ENCODE results near the gene TNIK.

DNA sequence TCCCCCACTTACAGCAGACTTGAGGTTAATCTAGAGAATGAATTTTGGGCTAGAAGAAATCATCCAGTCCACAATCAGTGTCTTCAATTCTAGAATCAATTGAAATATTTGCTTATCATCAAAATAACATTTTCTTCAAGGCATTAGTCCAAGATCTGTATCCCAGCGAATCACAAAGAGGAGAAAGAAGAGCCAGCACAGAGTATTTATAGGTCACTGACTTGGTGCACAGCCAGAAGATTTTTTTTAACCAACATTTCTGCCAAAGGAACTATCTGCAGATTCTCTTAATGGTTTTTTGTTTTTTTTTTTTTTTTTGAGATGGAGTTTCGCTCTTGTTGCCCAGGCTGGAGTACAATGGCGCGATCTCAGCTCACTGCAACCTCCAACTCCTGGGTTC lies 178.2 kb downstream of the TNIK start:
- TF ChIP-seq, protein P1, sequence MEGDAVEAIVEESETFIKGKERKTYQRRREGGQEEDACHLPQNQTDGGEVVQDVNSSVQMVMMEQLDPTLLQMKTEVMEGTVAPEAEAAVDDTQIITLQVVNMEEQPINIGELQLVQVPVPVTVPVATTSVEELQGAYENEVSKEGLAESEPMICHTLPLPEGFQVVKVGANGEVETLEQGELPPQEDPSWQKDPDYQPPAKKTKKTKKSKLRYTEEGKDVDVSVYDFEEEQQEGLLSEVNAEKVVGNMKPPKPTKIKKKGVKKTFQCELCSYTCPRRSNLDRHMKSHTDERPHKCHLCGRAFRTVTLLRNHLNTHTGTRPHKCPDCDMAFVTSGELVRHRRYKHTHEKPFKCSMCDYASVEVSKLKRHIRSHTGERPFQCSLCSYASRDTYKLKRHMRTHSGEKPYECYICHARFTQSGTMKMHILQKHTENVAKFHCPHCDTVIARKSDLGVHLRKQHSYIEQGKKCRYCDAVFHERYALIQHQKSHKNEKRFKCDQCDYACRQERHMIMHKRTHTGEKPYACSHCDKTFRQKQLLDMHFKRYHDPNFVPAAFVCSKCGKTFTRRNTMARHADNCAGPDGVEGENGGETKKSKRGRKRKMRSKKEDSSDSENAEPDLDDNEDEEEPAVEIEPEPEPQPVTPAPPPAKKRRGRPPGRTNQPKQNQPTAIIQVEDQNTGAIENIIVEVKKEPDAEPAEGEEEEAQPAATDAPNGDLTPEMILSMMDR (IDR thresholded peaks at IDR 0.05), result no peak
- no peak for TF ChIP-seq EP300 (IDR thresholded peaks at IDR 0.05)

All from upper lobe of left lung (tissue), 4 donors.